Measurements from ENCODE around the gene ATP6V0E2.
A peak's percentile ranks its signal among the peaks of the same experiment; 100 is the strongest.

GRCh38 chr7:149883452-149883861 lies 9.7 kb downstream of the ATP6V0E2 start:
- TF ChIP-seq CTCF (IDR thresholded peaks at IDR 0.05 in 8 of 11, conservative IDR thresholded peaks at IDR 0.05 in 3 of 11) (peak; percentile 16 to 74 (median 57)), POLR2A (IDR thresholded peaks at IDR 0.05) (no peak), POLR2AphosphoS5 (IDR thresholded peaks at IDR 0.05) (no peak)
